Skeletal muscle satellite cell (primary cell): Measurements from ENCODE around the gene PIP4K2B.

Experiments
- H3K27me3 ChIP-seq: 2 replicates; pipeline ENCODE4 v1.7.0; 2013; ENCODE audit warnings: low read length; ENCODE audit not compliant: control insufficient read depth, insufficient read depth
- H3K36me3 ChIP-seq: 2 replicates; pipeline ENCODE4 v1.7.0; 2013; ENCODE audit warnings: mild to moderate bottlenecking, control low read depth, low read length; ENCODE audit not compliant: insufficient read depth
- H3K4me1 ChIP-seq: 2 replicates; pipeline ENCODE4 v1.7.0; 2013; ENCODE audit warnings: low read length; ENCODE audit not compliant: control insufficient read depth, insufficient read depth
- H3K4me2 ChIP-seq: 2 replicates; pipeline ENCODE4 v1.7.0; 2013; ENCODE audit warnings: mild to moderate bottlenecking, low read length
- H3K4me3 ChIP-seq: 2 replicates; pipeline ENCODE4 v1.7.0; 2013; ENCODE audit warnings: low read length
- H3K9ac ChIP-seq: 2 replicates; pipeline ENCODE4 v1.7.0; 2013; ENCODE audit warnings: mild to moderate bottlenecking, low read depth, low read length, moderate library complexity
- H3K9me3 ChIP-seq: replicated peaks from 2 replicates; pipeline ENCODE4 v1.7.0; 2013; ENCODE audit warnings: mild to moderate bottlenecking, control low read depth, low read length

Gene PIP4K2B

DNA sequence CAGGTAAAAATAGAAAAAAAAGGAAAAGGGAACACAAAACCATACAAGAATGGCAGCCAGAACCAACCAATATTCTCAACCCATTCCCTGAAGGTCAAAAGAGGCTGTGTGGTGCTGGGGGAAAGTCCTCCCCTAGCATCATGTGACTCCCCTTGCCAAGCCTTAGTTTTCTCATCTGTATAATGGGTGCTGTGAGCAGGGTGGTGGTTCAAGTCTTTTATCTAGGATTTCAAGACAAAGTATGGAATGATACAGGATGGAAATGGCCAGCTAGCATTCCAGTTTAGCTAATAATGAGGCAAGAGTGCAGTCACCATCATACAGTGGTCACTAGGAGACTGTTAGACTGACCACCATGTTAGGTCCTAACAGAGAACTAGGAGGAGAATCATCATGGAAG is 26.1 kb downstream of the PIP4K2B start:
- Histone ChIP-seq H3K4me2 (no peak overlapping the region), H3K9me3 (no peaks in the 10 kb centered on the region), H3K4me1 (no peaks in the 10 kb centered on the region), H3K36me3 (peaks cover 80% of the 10 kb centered on the region), H3K4me3 (no peak overlapping the region), H3K27me3 (no peaks in the 10 kb centered on the region), H3K9ac (no peak overlapping the region)

GRCh38 chr17:38768417-38768816 is 30.9 kb downstream of the PIP4K2B start:
- Histone ChIP-seq H3K27me3 (no peaks in the 10 kb centered on the region), H3K9me3 (no peaks in the 10 kb centered on the region), H3K9ac (no peak overlapping the region), H3K4me2 (no peak overlapping the region), H3K4me3 (no peak overlapping the region), H3K36me3 (peaks cover 86% of the 10 kb centered on the region), H3K4me1 (no peaks in the 10 kb centered on the region)

DNA sequence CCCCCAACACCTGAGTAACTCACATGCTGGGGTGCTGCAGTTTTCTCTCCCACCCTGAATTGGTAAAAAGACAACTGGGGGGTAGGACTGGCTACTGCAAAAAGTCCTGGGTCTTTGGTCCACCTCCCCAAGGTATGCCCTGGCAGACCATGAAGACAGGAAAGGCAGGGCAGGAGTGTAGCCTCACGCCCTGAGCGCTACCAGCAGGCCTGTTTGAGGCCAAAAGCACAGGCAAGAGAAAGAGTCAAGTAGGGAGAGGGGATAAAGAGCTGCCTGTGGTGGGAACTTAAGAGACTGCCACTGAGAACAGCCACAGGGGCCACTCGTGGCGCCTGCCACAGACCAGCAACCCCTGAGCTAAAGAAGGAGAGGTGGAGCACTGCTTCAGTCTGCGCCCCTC is 33.0 kb downstream of the PIP4K2B start:
- Histone ChIP-seq H3K9ac (no peak overlapping the region), H3K9me3 (no peaks in the 10 kb centered on the region), H3K36me3 (peaks cover 84% of the 10 kb centered on the region), H3K4me2 (no peak overlapping the region), H3K27me3 (no peaks in the 10 kb centered on the region), H3K4me1 (no peaks in the 10 kb centered on the region), H3K4me3 (no peak overlapping the region)

DNA sequence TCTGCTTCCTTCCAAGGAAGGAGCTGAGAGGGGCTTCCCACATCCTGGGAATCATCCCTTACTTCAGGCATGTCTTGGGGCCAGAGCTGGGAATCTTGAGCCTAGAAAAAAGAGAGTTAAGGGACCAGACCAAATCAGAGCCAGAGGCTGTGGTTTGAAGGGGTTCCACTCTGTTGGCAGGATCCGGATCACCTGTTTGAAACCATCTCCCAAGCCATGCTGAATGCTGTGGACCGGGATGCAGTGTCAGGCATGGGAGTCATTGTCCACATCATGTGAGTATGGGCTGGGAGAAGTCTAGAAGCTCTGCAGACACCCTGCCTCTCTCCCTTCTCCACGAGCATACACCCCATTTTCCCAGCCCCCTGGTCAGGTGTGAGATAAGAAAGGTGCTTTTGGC is 37.1 kb downstream of the PIP4K2B start:
- no peaks in the 10 kb centered on the region for H3K27me3 ChIP-seq
- peaks cover 74% of the 10 kb centered on the region for H3K36me3 ChIP-seq
- H3K4me2 ChIP-seq, result no peak overlapping the region
- no peak overlapping the region for H3K4me3 ChIP-seq
- no peaks in the 10 kb centered on the region for H3K9me3 ChIP-seq
- H3K4me1 ChIP-seq, result no peaks in the 10 kb centered on the region
- H3K9ac ChIP-seq, result no peak overlapping the region

DNA sequence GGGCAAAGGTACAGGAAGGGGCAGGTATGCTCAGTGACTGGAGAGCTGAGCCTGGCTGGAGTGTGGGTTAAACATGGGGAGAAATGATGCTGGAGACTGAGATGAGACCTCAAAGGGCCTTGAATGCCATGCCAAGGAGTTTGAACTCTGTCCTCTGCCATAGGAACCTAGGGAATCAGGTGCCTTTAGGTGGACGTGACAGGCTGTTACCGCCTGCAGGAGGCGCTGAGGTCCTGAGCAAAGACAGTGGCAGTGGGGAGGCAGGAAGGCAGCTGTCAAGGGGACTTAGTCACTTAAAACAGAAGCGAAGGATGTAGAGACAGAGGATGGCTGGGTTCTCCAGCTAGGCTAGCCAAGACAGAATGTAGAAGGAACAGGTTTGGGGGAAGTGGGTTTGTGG is 37.7 kb downstream of the PIP4K2B start:
- Histone ChIP-seq H3K9ac (no peak overlapping the region), H3K4me3 (no peak overlapping the region), H3K4me1 (no peaks in the 10 kb centered on the region), H3K27me3 (no peaks in the 10 kb centered on the region), H3K36me3 (peaks cover 69% of the 10 kb centered on the region), H3K9me3 (no peaks in the 10 kb centered on the region), H3K4me2 (no peak overlapping the region)

DNA sequence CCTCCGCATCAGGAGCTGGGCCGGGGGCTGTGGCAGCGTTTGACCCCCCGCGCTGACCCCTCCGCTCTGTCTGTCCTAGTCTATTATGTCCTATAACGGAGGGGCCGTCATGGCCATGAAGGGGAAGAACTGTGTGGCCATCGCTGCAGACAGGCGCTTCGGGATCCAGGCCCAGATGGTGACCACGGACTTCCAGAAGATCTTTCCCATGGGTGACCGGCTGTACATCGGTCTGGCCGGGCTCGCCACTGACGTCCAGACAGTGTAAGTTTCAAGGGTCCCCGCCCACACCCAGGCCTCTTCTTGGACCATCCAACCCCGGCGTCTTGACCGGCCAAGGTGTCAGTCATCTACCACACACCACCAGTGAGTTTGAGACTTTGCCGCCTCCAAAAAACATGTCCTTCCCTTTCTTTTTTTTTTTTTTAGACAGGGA is 46.3 kb downstream of the PIP4K2B start:
- H3K36me3 ChIP-seq, result peaks cover 23% of the 10 kb centered on the region
- no peaks in the 10 kb centered on the region for H3K9me3 ChIP-seq
- H3K27me3 ChIP-seq, result no peaks in the 10 kb centered on the region
- H3K9ac ChIP-seq, result peak overlapping the region; percentile 91
- peak overlapping the region; percentile 88 for H3K4me3 ChIP-seq
- peak overlapping the region; percentile 96 for H3K4me2 ChIP-seq
- peaks cover 23% of the 10 kb centered on the region for H3K4me1 ChIP-seq

DNA sequence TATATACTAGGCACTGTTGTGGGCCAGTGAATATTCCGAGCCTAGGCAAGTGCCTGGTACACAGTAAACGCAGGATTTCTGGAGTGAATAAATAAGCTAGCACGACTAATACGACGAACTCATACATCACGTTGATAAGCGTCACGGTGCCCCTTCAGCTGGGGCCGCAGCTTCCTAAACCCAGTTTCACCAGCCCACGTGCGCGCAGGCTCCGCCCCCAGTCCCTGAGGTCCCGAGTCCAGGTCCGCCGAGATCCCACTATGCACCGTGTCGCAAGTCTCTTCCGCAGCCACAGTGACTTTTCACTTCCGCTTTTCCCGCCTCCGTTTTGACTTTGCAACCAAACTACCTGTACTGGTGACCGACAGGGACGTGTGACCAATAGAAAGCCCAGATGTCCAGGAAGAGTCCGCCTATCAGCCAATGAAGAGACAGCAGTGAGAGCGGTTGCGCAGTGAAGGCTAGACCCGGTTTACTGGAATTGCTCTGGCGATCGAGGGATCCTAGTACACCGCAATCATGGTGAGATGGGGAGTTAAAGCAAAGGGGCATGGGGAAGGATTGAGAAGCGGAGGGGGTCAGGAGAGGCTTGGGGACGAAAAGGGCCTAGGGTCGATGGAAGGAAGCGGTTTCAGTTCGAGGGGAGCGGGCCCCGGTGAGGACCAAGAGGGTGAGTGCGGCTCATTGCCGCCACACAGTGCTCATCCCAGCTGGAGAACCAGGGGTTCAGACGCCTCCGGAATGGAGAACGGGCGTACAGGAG is 46.9 kb downstream of the PIP4K2B start, which contains the start of gene PSMB3:
PSMB3 (plus strand) TSS at position 434 of the 763 bp plus-strand sequence; CDS start at position 520, 86 bp downstream.
- Histone ChIP-seq H3K4me1 (peaks cover 23% of the 10 kb centered on the region), H3K9me3 (no peaks in the 10 kb centered on the region), H3K27me3 (no peaks in the 10 kb centered on the region), H3K4me2 (peak within 1 kb of the TSS; percentile 99), H3K9ac (peak within 1 kb of the TSS; percentile 91), H3K4me3 (peak within 1 kb of the TSS; percentile 88), H3K36me3 (peaks cover 18% of the 10 kb centered on the region)

DNA sequence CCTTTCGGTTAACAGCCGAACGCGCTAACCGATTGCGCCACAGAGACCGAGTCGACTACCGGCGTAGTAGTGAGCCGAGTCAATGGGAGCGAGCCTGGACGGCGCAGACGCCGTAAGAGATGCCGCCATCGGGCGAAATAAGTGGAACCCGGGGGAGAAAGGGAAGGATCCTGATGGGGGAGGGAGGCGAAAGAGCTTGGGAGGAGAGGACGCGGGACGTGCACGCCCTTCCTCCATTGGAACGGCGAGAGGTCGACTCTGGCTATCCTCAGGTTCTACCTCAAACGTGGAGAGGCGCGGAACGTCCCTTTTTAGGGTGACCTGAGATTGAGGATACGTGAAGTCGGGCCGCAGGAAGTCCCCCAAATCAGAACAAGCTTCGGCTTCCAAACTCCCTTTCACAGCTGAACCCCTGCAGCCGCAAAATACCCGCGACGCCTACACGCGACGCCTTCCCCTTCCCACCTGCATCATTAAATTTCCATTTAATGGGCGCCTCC is 47.5 kb downstream of the PIP4K2B start:
- Histone ChIP-seq H3K4me1 (peaks cover 23% of the 10 kb centered on the region), H3K36me3 (peaks cover 18% of the 10 kb centered on the region), H3K9me3 (no peaks in the 10 kb centered on the region), H3K27me3 (no peaks in the 10 kb centered on the region), H3K9ac (peak overlapping the region; percentile 83), H3K4me3 (peak overlapping the region; percentile 88), H3K4me2 (peak overlapping the region; percentile 99)

- H3K9ac ChIP-seq, result no peak overlapping the region
- H3K4me3 ChIP-seq, result peak overlapping the region; percentile 51
- no peaks in the 10 kb centered on the region for H3K9me3 ChIP-seq
- peaks cover 17% of the 10 kb centered on the region for H3K36me3 ChIP-seq
- no peaks in the 10 kb centered on the region for H3K27me3 ChIP-seq
- peaks cover 28% of the 10 kb centered on the region for H3K4me1 ChIP-seq
- H3K4me2 ChIP-seq, result peak overlapping the region; percentile 72
Measured at GRCh38 chr17:38751144-38751807, 48.1 kb downstream of the PIP4K2B start.

DNA sequence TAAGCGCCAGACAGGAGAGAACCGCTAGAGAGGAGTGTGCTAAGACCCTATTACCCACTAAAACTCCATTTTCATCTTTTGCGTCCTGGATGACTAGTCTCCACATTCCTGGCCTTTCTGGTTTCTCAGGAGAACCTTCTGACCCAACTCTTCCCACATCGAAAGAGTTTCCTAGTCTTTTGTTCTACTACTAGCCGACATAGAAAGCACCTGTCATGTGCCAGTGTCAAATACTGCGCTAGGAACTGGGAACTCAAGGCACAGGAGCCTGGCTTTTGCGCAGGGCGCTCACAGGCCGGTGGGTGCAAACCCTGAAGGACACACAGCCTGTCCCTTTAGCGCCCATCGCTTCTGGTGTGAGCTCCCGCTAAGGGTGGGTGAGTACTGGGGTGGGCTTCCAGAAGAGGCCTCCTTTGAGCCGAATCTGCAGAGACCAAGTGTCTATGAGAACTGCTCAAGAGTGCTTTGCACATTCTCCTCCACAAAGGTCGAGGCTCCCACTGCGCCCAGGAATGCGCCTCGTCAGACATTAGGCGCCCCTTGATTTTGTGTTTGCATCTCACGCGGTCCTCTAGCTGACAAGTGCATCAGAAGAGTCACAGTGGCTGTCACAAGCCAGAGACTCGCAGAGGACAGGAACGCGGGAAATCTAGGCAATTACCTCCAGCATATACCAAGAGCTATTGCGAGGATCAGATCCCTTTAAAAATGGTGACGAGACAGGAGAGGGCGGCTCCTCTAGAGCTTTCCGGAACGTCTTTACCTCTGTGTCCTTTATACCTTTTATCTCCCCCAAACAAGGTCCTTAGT is 48.8 kb downstream of the PIP4K2B start:
- Histone ChIP-seq H3K9ac (peak overlapping the region; percentile 80), H3K4me3 (peak overlapping the region; percentile 96), H3K4me2 (peak overlapping the region; percentile 97), H3K9me3 (no peaks in the 10 kb centered on the region), H3K36me3 (peaks cover 9% of the 10 kb centered on the region), H3K27me3 (no peaks in the 10 kb centered on the region), H3K4me1 (peaks cover 36% of the 10 kb centered on the region)

GRCh38 chr17:38750044-38750311 is 49.4 kb downstream of the PIP4K2B start:
- H3K4me3 ChIP-seq, result peak overlapping the region; percentile 96
- peaks cover 9% of the 10 kb centered on the region for H3K36me3 ChIP-seq
- no peaks in the 10 kb centered on the region for H3K9me3 ChIP-seq
- peaks cover 38% of the 10 kb centered on the region for H3K4me1 ChIP-seq
- peak overlapping the region; percentile 97 for H3K4me2 ChIP-seq
- H3K9ac ChIP-seq, result peak overlapping the region; percentile 80
- H3K27me3 ChIP-seq, result no peaks in the 10 kb centered on the region
